OCI-LY1 (cell line): Measurements from ENCODE around the gene MYOZ3.

Experiments used
- EZH2 ChIP-seq: fragments of 200-600 bp; sonication (generic), shearing (Covaris generic); IDR thresholded peaks from 2 replicates; pipeline ENCODE4 v1.8.0; 2017; ENCODE audit warnings: borderline replicate concordance, mixed run types, mild to moderate bottlenecking, antibody characterized with exemption, low read length, moderate library complexity, mixed read lengths
- TF ChIP-seq, protein P1 (sequence below): fragments of 200-600 bp; sonication (generic), shearing (Covaris generic); IDR thresholded peaks from 2 replicates; pipeline ENCODE4 v1.5.1; 2017; ENCODE audit warnings: mild to moderate bottlenecking, antibody characterized with exemption, low read length, moderate library complexity, mixed read lengths

DNA sequence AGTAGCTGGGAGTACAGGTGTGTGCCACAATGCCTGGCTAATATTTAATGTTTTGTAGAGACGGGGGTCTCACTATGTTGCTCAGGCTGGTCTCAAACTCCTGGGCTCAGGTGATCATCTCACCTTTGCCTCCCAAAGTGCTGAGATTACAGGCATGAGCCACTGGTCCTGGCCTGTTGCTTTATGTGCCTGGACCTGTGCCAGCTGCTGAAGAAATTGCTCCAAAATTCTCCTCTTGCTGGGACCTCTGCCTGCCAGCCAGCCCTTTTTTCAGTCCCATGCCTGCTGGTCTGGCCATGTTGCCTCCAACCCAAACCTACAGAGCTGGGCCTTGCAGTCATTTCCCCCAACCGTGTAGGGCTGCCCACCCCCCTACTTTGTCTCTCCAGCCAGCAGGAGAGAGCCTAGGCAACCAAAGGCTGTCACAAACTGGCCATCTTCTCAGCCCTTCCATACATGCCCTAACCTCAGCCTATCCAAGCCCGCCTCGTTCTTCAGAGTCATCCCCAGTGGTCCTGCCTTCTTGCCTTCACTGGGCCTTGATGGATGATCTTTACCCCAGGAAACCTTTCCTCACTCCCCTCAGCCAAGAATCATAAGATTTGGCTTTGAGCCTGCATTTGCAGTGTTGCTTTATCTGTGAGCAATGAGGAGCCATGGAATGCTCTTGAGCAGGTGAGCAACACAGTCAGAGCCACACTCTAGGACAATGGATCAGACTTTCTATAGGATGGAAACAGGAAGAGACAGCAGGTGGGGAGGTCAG is 48.0 kb upstream of the MYOZ3 start:
- TF ChIP-seq, protein P1, sequence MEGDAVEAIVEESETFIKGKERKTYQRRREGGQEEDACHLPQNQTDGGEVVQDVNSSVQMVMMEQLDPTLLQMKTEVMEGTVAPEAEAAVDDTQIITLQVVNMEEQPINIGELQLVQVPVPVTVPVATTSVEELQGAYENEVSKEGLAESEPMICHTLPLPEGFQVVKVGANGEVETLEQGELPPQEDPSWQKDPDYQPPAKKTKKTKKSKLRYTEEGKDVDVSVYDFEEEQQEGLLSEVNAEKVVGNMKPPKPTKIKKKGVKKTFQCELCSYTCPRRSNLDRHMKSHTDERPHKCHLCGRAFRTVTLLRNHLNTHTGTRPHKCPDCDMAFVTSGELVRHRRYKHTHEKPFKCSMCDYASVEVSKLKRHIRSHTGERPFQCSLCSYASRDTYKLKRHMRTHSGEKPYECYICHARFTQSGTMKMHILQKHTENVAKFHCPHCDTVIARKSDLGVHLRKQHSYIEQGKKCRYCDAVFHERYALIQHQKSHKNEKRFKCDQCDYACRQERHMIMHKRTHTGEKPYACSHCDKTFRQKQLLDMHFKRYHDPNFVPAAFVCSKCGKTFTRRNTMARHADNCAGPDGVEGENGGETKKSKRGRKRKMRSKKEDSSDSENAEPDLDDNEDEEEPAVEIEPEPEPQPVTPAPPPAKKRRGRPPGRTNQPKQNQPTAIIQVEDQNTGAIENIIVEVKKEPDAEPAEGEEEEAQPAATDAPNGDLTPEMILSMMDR, result no peak
- TF ChIP-seq EZH2, result no peak
